GM19468 (cell line): ENCODE data around the gene ERCC4.

Experiments used
- ATAC-seq: cut with Tn5 transposase; IDR thresholded peaks from one replicate; pipeline ENCODE4 v1.9.1; 2021; ENCODE audit warnings: mild to moderate bottlenecking, moderate library complexity, moderate number of reproducible peaks; ENCODE audit not compliant: unreplicated experiment; ENCODE audit errors: extremely low read depth

The ERCC4 gene

DNA sequence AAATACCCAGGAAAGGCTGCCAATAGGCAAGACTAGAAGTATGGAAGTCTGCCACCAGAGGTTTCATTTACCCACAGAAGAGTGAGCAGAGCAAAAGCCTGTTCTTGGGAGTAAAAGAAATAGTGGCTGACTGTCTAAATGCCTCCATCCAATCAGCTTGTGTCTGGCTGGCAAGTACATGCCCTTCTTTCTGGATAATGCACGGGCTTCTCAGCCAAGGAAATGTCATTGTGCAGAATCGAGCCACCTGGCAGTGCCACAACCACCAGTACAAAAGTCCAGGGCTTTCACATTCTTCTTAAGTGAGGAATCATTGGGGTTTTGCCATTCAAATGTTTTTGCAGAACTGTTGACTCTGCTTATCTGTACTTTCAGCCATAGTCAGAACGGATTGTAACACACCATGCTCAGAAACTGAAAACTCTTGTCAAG lies 10.1 kb upstream of the ERCC4 start:
- ATAC-seq, result no peak

DNA sequence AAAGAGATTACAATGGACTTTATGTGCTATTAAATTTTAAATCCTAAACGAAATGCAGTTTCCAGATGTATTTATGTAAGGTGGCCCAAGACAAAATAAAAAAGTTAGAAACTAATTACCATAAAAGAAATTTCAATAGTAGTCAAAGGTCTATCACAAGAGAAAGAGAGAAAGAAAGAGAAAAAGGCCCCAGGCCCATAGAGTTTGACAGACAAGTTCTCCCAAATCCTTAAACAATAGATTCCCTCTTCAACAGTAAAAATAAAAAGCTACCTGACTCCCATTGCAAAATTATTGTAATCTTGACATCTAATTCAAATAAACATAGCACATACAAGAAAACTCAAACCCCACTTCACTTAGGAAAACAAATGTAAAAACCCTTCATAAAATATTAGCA lies 8.6 kb upstream of the ERCC4 start:
- no peak for ATAC-seq

DNA sequence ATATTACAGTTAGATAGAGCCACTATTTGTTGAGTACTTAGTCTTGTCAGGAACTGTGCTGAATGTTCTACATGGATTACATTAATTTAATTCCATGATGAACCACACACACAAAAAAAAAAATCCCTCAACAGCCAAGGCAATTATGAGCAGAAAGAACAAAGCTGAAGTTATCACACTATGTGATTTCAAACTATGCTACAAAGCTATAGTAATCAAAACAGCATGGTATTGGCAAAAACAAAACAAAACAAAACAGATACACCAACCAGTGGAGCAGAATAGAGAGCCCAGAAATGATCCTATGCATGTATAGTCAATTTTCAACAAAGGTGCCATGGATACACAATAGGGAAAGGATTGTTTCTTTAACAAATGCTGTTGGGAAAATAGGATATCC lies 8.1 kb upstream of the ERCC4 start:
- ATAC-seq, result no peak

DNA sequence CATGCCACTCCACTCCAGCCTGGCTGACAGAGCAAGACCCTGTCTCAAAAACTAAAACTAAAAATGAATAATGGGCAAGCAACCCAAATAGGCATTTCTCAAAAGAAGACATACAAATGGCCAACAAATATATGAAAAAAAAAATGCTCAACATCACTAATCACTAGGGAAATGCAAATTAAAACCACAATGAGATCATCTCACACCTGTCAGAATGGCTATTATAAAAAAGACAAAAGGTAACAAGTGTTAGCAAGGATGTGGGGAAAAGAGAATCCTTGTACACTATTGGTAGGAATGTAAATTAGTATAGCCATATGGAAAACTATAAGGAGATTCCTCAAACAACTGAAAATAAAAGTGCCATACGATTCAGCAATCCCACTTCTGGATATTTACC lies 7.1 kb upstream of the ERCC4 start:
- no peak for ATAC-seq

DNA sequence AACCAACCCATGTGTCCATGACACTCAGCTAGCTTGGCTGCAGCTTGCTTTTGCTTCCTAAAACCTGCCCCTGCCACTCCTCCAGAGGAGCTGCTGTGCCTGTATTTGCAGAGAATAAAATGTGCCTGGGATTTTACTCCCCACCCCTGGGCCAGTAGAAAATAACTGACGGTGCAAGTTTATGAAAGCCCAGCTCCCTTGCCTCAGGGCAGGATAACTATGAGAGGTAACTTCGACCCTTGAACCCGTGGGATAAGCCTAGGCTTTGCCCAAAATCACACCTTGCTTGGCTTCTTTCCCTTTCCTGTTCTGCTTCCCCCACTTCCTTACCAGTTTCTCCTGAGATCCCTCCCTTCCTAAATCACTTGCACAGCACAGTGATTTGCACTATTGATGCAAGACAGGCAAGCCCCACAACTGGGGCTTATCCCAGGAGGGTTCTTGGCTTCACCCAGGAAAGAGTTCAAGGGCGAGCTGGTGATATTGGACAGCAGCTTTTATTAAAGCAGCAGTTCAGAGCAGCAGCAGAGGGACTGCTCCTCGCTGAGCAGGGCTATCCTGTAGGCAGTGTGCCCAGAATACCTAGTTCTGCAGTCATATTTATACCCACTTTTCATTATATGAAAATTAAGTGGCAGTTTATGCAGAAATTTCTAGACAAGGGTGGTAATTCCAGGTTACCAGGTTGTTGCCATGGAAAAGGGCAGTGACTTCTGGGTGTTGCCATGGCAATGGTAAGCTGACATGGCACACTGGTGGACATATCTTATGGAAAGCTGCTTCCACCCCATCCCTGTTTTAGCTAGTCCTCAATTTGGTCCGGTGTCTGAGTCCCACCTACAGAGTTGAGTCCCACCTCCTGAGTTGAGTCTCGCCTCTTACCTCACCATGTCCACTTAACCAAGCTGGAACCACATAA lies 6.3 kb upstream of the ERCC4 start:
- ATAC-seq, result no peak

DNA sequence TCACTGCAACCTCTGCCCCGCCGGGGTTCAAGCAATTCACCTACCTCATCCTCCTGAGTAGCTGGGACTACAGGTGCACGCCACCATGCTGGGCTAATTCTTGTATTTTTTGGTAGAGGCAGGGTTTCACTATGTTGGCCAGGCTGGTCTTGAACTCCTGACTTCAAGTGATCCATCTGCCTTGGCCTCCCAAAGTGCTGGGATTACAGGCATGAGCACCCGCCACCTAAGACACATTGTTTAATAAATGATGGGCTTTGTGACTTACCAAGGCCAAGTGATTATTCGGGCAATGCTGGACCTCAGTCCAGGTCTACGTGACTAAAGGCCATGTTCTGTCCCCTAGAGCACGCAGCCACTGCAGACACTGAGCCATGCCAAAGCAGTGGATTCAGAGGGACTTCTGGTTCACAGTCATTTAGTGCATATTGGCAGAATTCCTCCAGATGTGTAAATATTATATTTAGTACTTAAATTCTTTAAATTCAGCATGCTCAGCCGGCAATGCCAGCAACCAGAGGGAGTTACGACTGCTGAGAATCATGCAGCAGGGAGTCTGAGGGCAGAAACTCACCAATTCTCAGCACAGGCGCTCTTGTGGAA lies 4.8 kb upstream of the ERCC4 start:
- no peak for ATAC-seq

DNA sequence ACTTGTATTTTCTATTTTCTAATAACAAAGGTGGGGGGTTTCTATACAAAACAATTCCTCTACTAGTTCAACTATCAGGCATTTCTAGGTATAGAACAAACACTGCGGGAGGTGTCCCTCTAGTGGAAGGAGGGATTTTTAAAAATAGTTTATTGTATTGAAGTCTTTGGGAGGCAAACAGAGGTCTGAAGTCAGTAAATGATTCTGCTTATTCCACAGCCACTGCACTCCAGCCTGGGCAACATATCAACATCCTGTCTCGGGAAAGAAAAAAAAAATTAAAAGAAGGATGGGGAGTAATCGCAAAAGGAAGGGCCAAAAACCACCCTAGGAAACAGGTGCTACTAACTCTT lies 648 bp upstream of the ERCC4 start:
- no peak for ATAC-seq

DNA sequence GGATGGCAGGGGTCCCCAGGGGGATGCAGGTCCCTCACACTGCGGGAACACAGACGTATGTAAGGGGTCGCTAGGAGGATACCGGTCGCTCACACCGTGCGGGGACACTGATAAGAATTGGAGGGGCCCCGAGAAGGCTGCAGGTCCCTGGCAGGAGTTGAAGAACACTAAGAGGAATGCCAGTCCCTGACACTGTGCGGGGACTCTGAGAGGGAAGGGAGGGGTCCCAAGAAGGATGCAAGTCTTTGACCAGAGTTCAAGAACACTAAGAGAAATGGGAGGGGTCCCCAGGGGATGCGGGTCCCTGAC lies 510 bp downstream of the ERCC4 start:
- ATAC-seq, result no peak

DNA sequence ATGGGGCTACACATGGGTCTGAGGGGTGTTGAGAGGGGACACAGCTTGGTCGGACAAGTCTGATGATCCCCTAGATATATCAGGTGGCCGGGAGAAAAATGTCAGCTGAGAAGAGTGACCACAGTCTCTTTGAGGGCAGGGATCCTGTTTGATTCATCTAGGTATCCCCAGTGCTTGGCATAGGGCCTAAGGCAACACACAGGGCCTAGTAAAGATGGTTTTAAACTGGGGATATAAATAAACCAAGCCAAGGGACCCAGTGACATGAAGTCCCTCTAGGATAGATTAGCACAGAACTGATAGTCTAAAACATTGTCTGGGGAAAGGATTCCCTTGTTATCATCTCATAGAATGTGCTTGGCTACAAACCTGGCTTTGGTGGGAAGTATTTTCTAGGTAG lies 1.4 kb downstream of the ERCC4 start:
- ATAC-seq, result no peak

DNA sequence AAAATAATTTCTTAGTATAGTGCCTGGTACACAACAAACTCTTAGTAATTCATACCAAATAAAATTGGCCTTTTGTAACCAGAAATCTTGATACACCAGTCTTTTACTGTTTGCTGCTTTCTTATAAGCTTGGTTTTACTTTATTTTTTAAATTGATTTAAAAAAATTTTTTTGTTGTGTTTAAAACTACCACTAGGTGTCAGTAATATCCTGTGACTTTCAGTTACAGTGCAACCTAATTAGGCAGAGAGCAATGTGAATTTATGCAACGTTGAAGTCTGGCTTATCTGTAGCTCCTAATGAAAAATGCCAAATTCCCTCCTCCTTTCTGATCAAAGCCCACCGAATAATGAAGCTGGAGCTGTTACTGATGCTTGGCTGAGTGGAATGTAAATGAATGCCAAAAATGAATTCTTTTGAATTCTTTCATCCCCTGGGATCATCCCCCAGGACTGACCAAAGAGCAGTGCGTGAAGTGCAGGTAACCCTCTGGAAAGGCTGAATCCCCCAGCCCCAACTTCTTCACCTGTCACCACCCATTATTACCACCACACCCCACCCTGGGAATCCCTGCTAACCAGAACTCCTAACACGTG lies 3.8 kb downstream of the ERCC4 start:
- no peak for ATAC-seq

DNA sequence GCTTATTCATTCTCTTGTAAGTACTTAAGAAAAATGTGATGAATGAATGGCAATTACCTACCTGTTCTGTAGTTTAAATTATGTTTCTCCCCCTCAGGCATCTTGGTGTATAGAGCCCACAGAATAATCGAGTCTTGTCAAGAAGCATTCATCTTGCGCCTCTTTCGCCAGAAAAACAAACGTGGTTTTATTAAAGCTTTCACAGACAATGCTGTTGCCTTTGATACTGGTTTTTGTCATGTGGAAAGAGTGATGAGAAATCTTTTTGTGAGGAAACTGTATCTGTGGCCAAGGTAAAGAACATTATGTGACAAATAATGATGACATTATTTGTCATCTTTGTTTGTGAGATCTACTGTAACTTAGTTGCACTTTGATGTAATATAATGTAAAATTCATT lies 6.5 kb downstream of the ERCC4 start:
- no peak for ATAC-seq

DNA sequence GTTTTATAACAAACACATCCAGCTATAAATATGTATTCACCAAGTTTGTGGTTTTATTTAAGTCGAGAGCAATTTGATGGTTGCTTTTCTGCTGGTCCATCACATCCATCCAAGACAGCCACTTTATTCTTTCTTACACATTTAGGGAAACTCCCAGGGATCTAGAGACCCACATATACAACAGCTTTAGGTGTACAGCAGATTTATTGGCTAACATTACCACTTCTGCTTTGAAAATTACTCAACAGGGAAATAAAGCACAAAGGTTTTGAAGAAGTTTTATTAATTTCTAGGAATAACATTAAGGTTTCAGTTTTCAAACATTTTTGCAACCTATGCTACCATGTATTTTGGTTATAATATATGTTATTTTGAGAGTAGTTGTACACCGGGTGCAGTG lies 6.9 kb downstream of the ERCC4 start:
- ATAC-seq, result no peak

DNA sequence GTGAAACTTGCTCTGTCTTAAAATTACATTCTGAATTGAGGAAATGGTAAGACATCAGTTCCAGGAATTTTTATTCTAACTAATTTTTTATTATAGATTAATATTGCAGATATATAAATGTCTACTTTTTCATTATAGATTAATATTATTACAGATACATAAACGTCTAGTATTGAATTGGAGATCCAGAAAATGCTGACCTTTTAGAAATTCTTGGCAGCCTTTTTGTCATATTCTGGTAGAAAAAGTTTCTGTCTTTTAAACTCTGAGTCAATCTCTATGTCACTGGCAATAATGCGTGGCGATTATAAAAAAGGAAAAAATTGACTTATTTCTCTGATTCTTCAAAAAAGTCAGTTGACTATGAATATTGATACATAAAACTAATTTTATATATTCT lies 8.7 kb downstream of the ERCC4 start:
- ATAC-seq, result no peak

DNA sequence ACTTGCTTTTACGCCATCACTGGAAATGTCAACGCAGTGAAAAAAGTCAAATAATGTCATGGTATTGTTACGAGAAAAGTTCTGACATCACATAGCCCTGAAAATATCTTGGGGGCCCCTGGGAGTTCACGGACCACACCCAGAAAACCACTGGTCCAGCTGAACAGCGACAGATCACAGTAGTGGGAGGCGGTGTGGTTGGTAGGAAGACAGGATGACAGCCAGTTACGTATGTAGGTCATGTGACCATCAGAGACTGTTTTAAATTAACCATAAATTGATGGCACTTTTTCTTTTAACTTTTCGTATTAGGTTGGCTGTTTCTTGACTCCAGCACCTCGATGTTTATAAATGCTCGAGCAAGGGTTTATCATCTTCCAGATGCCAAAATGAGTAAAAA lies 11.9 kb downstream of the ERCC4 start:
- no peak for ATAC-seq

DNA sequence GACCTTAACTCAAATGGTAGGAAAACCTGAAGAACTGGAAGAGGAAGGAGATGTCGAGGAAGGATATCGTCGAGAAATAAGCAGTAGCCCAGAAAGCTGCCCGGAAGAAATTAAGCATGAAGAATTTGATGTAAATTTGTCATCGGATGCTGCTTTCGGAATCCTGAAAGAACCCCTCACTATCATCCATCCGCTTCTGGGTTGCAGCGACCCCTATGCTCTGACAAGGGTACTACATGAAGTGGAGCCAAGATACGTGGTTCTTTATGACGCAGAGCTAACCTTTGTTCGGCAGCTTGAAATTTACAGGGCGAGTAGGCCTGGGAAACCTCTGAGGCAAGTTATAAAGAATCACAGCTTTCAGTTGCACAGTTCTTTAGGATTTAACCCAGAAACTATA lies 15.5 kb downstream of the ERCC4 start:
- no peak for ATAC-seq

DNA sequence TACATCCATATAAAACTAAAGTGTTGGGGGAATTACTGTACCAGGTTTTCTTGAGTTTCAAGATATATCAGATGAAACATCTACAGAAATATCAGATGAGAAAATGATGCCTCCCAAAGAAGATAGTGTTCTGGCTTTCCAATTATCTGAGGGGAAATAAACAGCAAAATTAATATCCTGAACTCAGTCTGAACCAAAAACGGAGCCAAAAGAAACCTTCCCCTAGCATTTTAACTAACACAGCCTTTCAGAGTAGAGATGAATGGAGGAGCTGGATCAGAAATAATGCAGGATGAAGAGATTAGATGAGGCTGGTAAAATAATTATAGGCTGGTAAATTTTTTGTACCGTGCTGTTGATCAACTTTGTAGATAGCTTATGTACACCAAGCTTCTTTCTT lies 16.2 kb downstream of the ERCC4 start:
- ATAC-seq, result no peak

DNA sequence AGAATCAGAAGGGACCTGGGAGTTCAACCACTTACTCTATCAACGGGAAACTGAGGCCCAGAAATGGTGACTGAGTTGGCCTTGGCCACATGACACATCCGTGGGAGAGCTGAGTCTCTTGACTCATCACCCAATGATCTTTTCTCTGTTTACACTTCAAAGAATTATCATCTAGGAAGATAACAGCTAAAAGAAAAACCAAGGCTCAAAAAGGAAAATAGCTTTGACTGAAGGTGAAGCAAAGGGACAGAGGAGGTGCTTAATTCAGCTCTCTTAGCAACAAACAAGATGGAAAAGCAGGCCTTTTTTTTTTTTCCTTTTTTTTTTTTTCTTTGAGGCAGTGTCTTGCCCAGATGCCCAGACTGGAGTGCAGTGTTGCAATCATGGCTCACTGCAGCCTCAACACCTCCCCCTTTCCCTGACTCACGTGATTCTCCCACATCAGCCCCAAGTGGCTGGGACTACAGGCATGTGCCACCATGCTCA lies 16.7 kb downstream of the ERCC4 start:
- no peak for ATAC-seq

DNA sequence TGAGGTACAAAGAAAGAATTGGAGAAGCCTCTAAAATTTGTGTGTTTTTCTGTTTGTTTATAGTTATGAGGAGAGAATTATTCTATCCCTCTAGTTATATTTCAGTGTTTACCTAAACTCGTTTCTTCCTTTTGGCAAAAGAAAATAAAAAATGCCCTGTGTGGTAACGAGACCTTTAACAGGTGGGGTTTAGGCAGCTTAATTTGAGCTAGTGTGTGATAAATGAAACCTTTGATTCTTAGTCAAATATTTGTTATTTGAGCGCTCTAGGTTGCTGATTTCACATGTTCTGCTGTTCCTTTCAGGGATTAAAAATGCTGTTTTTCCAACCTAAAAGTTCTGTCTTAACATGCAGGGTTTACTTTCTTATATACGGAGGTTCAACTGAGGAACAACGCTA lies 17.5 kb downstream of the ERCC4 start:
- ATAC-seq, result no peak

DNA sequence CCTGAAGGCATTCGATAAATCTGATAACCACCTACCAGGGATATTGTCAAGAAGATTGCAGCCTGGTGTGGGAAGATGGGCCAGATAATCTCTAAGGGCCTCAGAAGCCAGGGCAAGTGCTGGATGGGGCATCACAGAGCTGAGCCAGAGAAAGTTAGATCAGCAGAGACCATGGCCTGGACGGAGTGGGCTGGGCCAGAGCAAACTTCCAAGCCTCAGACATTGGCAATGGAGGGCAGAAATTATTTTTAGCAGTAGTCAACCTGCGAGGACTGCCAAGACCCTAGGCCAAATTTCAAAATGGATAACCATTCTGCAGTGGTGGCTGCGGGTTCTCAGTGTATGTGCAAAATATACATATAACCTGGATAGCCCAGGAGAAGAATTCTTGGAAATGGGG lies 18.5 kb downstream of the ERCC4 start:
- no peak for ATAC-seq

DNA sequence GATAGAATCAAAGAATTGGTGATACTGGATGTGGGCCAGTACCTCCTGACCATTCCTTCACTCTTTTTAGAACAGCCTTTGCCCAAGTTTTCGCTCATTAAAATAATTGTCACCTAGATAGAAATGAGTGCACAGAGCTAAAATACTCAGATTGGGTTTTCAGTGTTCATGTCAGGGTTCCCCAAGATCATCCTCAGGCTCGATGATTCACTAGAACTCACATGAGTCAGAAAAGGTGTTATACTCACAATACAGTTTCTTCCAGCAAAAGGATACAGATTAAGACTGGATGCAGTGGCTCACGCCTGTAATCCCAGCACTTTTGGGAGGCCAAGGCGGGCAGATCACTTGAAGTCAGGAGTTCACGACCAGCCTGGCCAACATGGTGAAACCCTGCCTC lies 19.9 kb downstream of the ERCC4 start:
- no peak for ATAC-seq

DNA sequence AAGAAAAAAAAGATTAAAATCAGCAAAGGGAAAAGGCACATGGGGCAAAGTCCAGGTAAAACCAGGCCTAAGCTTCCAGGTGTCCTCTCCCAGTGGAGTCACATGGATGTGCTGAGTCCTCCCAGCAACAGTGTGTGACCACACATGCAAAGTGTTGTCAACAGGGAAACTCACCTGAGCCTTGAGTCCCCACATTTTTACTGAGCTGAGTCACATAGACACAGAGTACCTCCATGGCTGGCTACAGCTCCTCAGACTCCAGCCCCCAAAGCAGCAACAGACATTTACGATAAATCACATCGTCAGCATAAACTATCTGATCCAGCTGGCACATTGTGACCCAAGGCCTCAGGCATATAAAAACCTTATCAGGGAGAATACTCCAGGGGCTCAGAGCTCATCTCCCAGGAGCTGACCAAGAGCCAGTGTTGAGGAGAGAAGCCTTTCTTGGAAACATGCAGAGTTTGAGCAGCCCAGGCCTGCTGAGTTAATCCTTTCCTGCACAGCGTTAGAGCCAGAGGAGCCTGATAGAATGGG lies 20.5 kb downstream of the ERCC4 start:
- no peak for ATAC-seq
